ENCODE results near the gene SCN1A.
"Not testable (repeated sequence)": the region's sequence is repeated elsewhere in the genome, so short reads cannot be mapped to it uniquely, and the experiment has no call there.

Gene SCN1A

GRCh38 chr2:166148500-166149400 is 20.9 kb upstream of the SCN1A start:
- no peak for DNase-seq (ENCODE audit: low read depth)
- TF ChIP-seq, protein P1, sequence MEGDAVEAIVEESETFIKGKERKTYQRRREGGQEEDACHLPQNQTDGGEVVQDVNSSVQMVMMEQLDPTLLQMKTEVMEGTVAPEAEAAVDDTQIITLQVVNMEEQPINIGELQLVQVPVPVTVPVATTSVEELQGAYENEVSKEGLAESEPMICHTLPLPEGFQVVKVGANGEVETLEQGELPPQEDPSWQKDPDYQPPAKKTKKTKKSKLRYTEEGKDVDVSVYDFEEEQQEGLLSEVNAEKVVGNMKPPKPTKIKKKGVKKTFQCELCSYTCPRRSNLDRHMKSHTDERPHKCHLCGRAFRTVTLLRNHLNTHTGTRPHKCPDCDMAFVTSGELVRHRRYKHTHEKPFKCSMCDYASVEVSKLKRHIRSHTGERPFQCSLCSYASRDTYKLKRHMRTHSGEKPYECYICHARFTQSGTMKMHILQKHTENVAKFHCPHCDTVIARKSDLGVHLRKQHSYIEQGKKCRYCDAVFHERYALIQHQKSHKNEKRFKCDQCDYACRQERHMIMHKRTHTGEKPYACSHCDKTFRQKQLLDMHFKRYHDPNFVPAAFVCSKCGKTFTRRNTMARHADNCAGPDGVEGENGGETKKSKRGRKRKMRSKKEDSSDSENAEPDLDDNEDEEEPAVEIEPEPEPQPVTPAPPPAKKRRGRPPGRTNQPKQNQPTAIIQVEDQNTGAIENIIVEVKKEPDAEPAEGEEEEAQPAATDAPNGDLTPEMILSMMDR (conservative IDR thresholded peaks at IDR 0.05; ENCODE audit: low read depth, low read length), result no peak
- no peak overlapping the region for H3K4me3 ChIP-seq (ENCODE audit: low read depth, low read length)

- no peak overlapping the region for H3K4me3 ChIP-seq (ENCODE audit: low read depth, low read length)
- peak; percentile 20 for DNase-seq (ENCODE audit: low read depth)
- TF ChIP-seq, protein P1 (conservative IDR thresholded peaks at IDR 0.05; ENCODE audit: low read depth, low read length), result no peak
These were observed 20.1 kb upstream of the SCN1A start for GRCh38 chr2:166147883-166148282.

GRCh38 chr2:166144071-166144470 is 16.3 kb upstream of the SCN1A start:
- TF ChIP-seq, protein P1 (conservative IDR thresholded peaks at IDR 0.05; ENCODE audit: low read depth, low read length), result no peak
- H3K4me3 ChIP-seq (ENCODE audit: low read depth, low read length), result no peak overlapping the region
- no peak for DNase-seq (ENCODE audit: low read depth)

DNA sequence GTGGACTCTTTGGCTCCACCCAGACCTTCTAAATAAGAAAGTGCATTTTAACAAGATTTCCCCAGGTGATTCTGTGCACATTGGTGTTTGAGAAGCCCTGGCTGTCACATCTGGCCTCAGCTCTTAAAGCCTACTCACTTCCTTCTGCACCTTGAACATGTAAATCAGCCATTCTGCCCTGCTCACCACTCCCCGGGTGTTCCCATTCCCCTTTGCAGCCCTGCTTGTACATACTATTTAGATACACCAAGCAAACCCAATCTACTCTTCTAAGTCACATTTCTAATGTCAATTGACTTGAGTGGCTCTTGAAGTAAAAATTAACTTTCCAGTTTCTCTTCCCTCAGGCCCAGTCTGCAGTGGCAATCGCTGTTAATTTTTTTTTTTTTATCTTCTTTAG is 13.1 kb upstream of the SCN1A start:
- H3K4me3 ChIP-seq (ENCODE audit: low read depth, low read length), result no peak overlapping the region
- TF ChIP-seq, protein P1 (conservative IDR thresholded peaks at IDR 0.05; ENCODE audit: low read depth, low read length), result no peak
- no peak for DNase-seq (ENCODE audit: low read depth)

- no peak for DNase-seq (ENCODE audit: low read depth)
- TF ChIP-seq, protein P1 (conservative IDR thresholded peaks at IDR 0.05; ENCODE audit: low read depth, low read length), result no peak
These were observed 12.7 kb upstream of the SCN1A start for GRCh38 chr2:166140475-166140874.

DNA sequence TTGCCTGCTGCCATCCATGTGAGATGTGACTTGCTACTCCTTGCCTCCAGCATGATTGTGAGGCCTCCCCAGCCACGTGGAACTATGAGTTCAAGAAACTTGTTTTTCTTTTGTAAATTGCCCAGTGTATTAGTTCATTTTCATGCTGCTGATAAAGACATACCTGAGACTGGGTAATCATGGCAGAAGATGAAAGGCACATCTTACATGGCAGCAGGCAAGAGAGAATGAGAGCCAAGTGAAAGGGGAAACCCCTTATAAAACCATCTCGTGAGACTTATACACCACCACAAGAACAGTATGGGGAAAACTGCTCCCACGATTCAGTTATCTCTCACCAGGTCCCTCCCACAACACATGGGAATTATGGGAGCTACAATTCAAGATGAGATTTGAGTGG is 11.7 kb upstream of the SCN1A start:
- H3K4me3 ChIP-seq (ENCODE audit: low read depth, low read length); DNase-seq (ENCODE audit: low read depth): not testable (repeated sequence)

More at GRCh38 chr2:166140475-166140874, 12.7 kb upstream of the SCN1A start:
- no peak overlapping the region for H3K4me3 ChIP-seq (ENCODE audit: low read depth, low read length)

GRCh38 chr2:166138667-166139066 is 10.8 kb upstream of the SCN1A start:
- no peak overlapping the region for H3K4me3 ChIP-seq (ENCODE audit: low read depth, low read length)
- no peak for DNase-seq (ENCODE audit: low read depth)
- TF ChIP-seq, protein P1 (conservative IDR thresholded peaks at IDR 0.05; ENCODE audit: low read depth, low read length), result no peak

Measured in choroid plexus epithelial cell (primary cell).